M059J (cell line): ENCODE measurements around the gene NDEL1. TPM values are rescaled to one million over a fixed set of nuclear protein-coding genes. Genes with fewer than 3 reads are reported as not detected.

ENCODE experiments used
- DNase-seq: peaks from one replicate; pipeline ENCODE4 v3.0.0-alpha.2; 2012; ENCODE audit warnings: low read depth
- total RNA-seq: library from RNA; depleted of rRNA; stranded (reverse); fragments of >200 nt; shearing (Covaris generic); gene quantifications from 2 replicates; pipeline ENCODE4 v1.2.3, GENCODE V29; 2014

Gene NDEL1
- total RNA-seq, 1 experiment from 2014 or later, result 39.5 TPM

- no peak for DNase-seq
Measured at GRCh38 chr17:8455665-8456209, 20.1 kb downstream of the NDEL1 start.

- no peak for DNase-seq
Measured at GRCh38 chr17:8458128-8458527, 22.4 kb downstream of the NDEL1 start.

GRCh38 chr17:8459107-8459506 lies 23.4 kb downstream of the NDEL1 start:
- DNase-seq, result no peak

DNA sequence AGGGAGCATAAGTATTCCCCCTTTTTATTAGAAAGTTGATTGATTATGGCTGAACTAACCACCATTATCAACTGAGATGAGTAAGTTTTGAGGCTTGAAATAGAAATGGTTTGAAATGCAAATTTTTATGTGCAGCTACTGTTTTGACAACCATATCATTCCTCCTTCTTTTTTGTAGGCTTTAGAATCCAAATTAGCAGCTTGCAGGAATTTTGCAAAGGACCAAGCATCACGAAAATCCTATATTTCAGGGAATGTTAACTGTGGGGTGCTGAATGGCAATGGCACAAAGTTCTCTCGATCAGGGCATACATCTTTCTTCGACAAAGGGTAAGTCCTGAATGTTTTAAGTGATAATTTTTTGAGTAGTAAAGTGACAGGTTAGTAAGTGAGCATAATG lies 24.1 kb downstream of the NDEL1 start:
- no peak for DNase-seq

- no peak for DNase-seq
Measured at GRCh38 chr17:8462564-8462963, 26.9 kb downstream of the NDEL1 start.

GRCh38 chr17:8463099-8463498 lies 27.4 kb downstream of the NDEL1 start:
- DNase-seq, result no peak

DNA sequence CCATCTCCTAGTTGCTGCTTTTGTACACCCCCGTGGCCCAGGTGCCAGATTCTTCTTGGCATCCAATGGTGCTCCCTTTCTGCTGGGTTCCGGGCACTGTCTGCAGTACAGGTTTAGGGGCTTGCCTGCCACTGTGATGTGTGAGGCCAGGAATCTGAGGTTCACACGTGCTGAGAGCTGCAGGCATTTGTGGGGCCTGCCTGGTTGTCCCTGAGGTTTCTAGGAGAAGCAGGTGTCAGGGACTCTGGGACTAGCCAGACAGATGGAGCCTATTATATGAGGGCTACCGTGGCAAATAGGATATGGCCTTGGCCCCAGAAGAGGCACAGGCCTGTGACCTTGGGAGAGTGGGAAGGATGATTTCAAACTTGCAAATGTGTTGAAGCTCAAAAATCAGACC lies 29.3 kb downstream of the NDEL1 start:
- no peak for DNase-seq

DNA sequence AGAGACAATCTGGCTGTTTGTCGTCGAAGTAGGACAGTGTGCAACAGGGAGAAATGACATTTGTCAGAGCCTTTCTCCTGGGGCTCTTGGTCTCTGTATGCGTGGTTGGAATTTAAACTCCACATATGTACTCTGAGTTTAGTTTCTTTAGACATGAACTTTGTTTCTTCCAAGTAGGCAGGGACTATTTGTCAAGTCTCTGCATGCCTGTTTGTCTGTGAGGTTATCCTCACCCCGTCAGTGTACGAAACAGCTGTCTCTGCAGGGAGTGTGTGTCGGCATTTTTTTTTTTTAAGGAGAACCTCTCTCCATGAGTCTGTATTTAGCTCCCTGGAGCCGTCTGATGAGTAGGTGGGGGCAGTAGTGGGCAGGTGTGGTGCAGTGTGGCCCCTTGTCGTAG lies 29.7 kb downstream of the NDEL1 start:
- DNase-seq, result no peak

- DNase-seq, result no peak
Measured at GRCh38 chr17:8465759-8466158, 30.1 kb downstream of the NDEL1 start.

GRCh38 chr17:8466456-8466855 lies 30.8 kb downstream of the NDEL1 start:
- no peak for DNase-seq

- no peak for DNase-seq
Measured at GRCh38 chr17:8466873-8467272, 31.2 kb downstream of the NDEL1 start.

DNA sequence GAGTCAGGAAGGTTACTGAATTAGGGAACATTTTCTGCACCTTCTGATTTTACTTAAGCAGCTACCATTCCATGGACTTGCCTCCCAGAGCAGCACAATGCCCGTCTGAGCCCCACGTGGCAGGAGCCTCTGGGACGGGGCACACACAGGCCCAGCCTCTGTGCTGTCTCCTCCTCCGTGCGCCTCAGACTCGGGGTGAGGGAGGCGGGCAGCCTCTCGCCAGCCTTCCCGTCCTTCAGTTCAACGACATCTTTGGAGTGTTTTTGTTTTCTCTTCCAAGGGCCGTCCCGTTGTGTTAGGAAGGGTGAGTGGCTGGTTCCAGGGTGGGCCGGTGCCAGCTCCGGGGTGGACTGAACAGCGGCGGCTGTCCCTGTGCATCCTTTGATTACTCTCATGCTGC lies 31.8 kb downstream of the NDEL1 start:
- DNase-seq, result no peak

- DNase-seq, result no peak
Measured at GRCh38 chr17:8468127-8468526, 32.4 kb downstream of the NDEL1 start.

DNA sequence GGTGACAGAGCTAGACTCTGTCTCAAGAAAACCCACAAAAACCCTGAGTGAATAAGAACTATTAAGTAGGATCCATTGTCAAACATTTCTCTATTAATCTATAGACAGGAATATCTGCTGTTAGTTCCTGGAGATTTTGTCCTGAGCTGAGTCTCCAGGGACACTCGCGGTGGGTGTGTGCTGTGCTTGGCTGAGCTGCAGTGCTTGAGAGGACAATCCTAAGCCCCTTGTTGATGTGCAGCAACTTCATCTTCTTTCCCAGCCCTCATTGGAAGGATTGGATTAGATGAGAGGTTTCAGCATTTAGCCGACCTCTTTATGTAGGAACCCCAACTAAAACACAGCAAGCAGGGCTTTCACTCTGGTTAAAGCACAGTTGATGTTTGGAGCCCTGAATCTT lies 33.3 kb downstream of the NDEL1 start:
- no peak for DNase-seq

DNA sequence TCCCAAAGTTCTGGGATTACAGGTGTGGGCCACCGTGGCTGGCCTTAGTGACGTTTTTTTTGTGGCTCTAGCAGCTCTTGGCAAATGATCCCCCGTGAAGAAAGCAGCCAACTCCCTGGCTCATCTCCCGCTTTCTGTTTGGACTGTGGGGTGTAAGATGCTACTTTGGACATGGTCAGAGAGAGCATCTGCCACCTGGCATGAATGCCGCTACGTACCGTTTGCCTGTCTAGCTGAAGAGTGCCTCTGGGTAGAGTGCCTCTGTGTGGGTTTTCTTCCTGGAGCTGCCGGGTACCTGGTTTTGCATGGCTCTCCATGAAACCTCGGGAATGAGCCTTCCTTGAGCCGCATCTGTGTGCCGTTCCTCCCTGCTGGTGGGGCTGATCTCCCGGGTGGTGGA lies 34.3 kb downstream of the NDEL1 start:
- DNase-seq, result no peak

DNA sequence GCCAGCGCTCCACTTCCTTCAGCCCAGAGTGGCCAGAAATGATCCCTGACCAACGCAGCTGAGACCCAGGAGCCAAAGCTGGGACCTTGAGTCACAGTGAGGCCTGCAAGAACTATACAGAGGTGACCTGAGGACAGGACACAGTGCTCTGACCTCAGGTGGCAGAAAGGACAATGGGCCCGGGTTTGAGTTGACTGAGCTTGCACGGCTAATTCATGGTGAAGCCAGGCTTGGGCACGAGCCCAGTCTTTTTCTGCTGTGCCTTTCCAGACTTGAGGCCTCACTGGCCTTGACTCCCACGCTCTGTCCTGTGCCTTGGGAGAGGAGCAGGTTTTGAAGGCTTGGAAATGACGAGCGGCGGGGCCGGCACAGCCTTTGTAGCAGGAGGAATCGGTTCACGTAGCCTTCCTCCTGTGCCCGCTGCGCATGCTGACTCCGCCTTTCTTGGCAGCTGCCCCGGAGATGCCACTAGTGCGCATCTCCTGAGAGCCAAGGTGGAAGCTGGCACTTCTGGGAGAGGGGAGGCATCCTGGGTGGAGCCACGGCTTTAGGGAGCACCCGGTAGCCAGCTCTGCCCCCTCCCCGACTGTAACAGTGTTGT lies 34.9 kb downstream of the NDEL1 start:
- DNase-seq, result no peak

GRCh38 chr17:8472663-8473062 lies 37.0 kb downstream of the NDEL1 start:
- no peak for DNase-seq

- DNase-seq, result no peak
Measured at GRCh38 chr17:8473451-8474192, 37.9 kb downstream of the NDEL1 start.

DNA sequence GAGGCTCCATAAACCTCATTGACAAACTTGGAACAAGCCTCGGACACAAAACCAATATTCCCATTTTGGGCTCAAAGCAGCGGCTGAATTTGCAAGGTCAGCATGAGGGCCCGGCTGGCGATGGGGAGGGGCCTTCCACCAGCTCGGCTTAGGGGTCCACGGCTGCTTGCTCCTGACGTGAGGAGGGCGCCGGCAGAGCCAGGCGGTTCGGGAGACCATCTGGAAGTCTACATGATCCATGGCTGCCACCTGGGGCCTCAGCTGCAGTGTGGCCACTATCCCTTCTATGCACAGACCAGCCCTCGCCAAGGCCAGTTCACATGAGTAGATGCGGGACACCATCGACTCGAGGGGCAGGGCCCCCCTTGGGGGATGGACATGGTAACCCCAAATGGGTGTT lies 39.1 kb downstream of the NDEL1 start:
- DNase-seq, result no peak

GRCh38 chr17:8475227-8475626 lies 39.5 kb downstream of the NDEL1 start:
- no peak for DNase-seq

- DNase-seq, result no peak
Measured at GRCh38 chr17:8475781-8476180, 40.1 kb downstream of the NDEL1 start.

GRCh38 chr17:8476741-8477140 lies 41.1 kb downstream of the NDEL1 start:
- DNase-seq, result no peak

DNA sequence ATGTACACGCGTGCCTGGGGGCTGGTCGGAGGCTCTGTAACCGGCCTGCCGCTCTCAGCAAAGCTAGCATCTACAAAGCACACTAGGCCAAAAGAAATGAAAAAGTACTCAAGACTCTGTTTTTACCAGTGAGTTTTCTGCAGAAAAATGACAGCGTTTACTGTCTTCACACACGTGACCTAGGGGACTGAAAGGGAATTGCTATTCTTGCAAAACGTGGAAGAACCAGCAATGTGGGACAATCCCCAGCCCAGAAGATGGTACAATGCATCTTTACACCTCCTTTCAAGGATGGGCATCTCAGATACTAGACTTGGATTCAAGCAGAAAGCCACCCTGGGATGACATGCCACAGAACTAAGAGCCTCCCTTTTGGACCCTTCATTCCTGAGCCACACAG lies 41.5 kb downstream of the NDEL1 start:
- DNase-seq, result no peak
